ENCODE data around the gene FAM53B.

FAM53B gene

GRCh38 chr10:124609698-124610097 lies 134.5 kb downstream of the FAM53B start:
- DNase-seq (ENCODE audit: low spot score) = no peak

GRCh38 chr10:124608093-124608721 lies 136.0 kb downstream of the FAM53B start:
- DNase-seq (ENCODE audit: low spot score) = no peak

GRCh38 chr10:124607693-124608092 lies 136.5 kb downstream of the FAM53B start:
- no peak for DNase-seq (ENCODE audit: low spot score)

- DNase-seq (ENCODE audit: low spot score) = no peak
Measured at GRCh38 chr10:124606822-124607221, 137.4 kb downstream of the FAM53B start.

GRCh38 chr10:124605856-124606812 lies 138.0 kb downstream of the FAM53B start:
- no peak for DNase-seq (ENCODE audit: low spot score)

GRCh38 chr10:124605481-124605855 lies 138.7 kb downstream of the FAM53B start:
- no peak for DNase-seq (ENCODE audit: low spot score)

GRCh38 chr10:124605001-124605370 lies 139.2 kb downstream of the FAM53B start:
- DNase-seq (ENCODE audit: low spot score) = no peak

- DNase-seq (ENCODE audit: low spot score) = no peak
Measured at GRCh38 chr10:124604214-124605000, 139.8 kb downstream of the FAM53B start.

- no peak for DNase-seq (ENCODE audit: low spot score)
Measured at GRCh38 chr10:124603376-124604213, 140.6 kb downstream of the FAM53B start.

GRCh38 chr10:124602646-124603365 lies 141.4 kb downstream of the FAM53B start:
- no peak for DNase-seq (ENCODE audit: low spot score)

- DNase-seq (ENCODE audit: low spot score) = no peak
Measured at GRCh38 chr10:124602121-124602561, 142.0 kb downstream of the FAM53B start.

- no peak for DNase-seq (ENCODE audit: low spot score)
Measured at GRCh38 chr10:124601431-124602120, 142.6 kb downstream of the FAM53B start.

- no peak for DNase-seq (ENCODE audit: low spot score)
Measured at GRCh38 chr10:124601016-124601415, 143.2 kb downstream of the FAM53B start.

- no peak for DNase-seq (ENCODE audit: low spot score)
Measured at GRCh38 chr10:124600051-124600880, 143.9 kb downstream of the FAM53B start.

- no peak for DNase-seq (ENCODE audit: low spot score)
Measured at GRCh38 chr10:124599588-124600050, 144.6 kb downstream of the FAM53B start.

GRCh38 chr10:124598773-124599587 lies 145.2 kb downstream of the FAM53B start:
- no peak for DNase-seq (ENCODE audit: low spot score)

- DNase-seq (ENCODE audit: low spot score) = no peak
Measured at GRCh38 chr10:124598196-124598595, 146.0 kb downstream of the FAM53B start.

GRCh38 chr10:124597846-124598165 lies 146.4 kb downstream of the FAM53B start:
- no peak for DNase-seq (ENCODE audit: low spot score)

Data from AG20443 (cell line).